Activated CD8-positive, alpha-beta memory T cell treated with anti-CD3 and anti-CD28 coated beads for 36 hours (primary cell): ENCODE results near the gene MYD88. TPM values are rescaled to one million over a fixed set of nuclear protein-coding genes. Genes with fewer than 3 reads are reported as not detected.
"Not testable (repeated sequence)": the region's sequence is repeated elsewhere in the genome, so short reads cannot be mapped to it uniquely, and the experiment has no call there.

Experiments
- CTCF ChIA-PET: fragments of 350-600 bp; sonication (Branson Sonifier 250); formaldehyde crosslinking; loops from one replicate; lab custom pipeline; 2021; ENCODE audit warnings: antibody characterized with exemption; lab: Charles Lee
- POLR2A ChIA-PET: fragments of 350-600 bp; sonication (Branson Sonifier 250); formaldehyde crosslinking; loops from one replicate; lab custom pipeline; 2021; ENCODE audit warnings: antibody characterized with exemption; lab: Charles Lee
- total RNA-seq, 2 experiments: library from RNA; stranded (reverse); gene quantifications; one replicate each; pipeline ENCODE4 v1.2.3, GENCODE V29; 2021

Gene MYD88
- total RNA-seq, 2 experiments from 2014 or later = 34.2 to 34.5 TPM

DNA sequence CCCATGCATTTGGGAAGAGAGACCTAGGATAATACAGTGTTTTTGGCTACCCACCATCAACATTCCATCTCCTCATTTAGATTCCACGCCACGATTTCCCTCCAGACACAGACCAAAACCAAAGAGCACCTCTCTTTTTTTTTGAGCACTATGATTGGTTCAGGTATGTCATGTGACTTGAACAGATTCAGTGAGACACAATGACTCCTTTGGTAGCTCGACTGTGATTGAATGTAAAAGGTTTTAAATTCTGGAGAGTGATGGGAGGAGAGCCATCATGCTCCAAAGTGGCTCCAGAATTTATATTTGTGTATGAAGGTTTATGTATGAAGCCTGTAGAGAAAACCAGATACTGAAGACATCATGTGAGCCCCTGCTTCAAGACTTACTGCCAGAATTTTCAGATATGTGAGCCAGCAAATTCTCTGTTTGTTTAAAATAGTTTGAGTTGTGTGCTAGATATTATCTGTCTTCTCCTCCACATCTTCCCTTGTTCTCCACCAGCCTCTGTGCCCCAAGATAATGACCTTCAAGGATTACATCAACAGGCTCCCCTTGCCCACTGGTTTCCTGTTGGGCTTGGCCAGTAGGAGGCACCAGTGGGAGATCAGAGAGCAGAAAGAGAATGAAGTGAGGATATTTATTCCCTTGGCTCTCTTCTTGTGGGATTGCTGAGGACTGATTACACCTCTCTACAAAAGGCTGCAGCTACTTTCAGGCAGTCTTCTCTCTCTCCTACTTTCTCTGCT, 12.5 kb downstream of the MYD88 start:
- ChIA-PET CTCF (interaction anchor here (0.7 kb wide), 1 partner anchor 1260 kb away, joined by 3 read pairs; no protein-coding TSS in a partner anchor), POLR2A (no interaction called here)

DNA sequence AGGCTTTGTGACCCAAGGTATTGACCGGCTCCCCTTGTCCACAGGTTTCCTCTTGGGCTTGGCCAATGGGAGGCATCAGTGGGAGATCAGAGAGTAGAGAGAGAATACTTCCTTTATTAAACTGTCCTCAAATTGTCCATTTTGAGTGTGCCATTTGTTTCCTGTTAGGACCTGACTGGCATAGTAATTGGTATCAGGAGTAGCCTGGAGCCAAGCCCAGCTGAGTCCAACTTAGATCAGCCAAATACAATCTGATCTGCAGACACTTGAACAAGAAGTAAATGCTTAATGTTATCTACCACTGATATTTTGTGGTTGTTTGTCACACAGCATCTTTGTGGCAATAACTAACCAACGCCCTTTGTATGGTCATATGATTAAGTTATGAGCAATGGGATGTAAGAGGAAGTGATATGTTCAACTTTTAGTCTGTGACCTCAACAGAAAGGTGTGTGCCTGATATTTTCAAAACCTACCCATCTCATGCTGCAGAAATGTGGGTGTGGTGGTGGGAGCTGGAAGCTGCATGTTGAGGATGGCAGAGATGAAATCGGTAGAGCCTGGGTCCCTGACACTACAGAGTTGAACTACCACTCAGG, 13.3 kb downstream of the MYD88 start:
- POLR2A ChIA-PET = no interaction called here
- CTCF ChIA-PET = no interaction called here

DNA sequence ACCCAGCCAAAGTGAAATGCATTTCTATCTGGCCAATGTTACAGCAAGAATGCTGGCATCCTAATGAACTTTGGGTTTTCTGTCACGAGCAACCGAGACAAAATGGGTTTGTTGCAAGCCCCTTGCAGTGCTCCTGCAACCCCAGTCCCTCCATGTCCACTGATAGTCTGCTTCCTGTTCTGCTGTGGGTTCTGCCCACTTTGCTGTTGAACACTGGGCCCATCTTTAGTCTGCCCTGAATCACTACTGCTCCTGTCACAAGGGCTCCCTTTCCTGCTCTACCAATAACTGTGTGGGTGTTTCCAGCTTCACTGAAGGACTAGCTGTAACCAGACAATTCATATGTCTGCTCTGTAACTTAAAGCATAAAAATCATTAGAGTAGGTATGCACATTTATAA, 14.1 kb downstream of the MYD88 start:
- ChIA-PET CTCF (interaction anchor here (2.6 kb wide), 1 partner anchor 12 kb away, joined by 8 read pairs; the partner anchor contains the start of gene OXSR1), POLR2A (interaction anchor here (0.6 to 2.8 kb wide), 2 partner anchors 11 to 12 kb away, joined by 3 to 12 read pairs; partner anchors contain the start of gene OXSR1)

DNA sequence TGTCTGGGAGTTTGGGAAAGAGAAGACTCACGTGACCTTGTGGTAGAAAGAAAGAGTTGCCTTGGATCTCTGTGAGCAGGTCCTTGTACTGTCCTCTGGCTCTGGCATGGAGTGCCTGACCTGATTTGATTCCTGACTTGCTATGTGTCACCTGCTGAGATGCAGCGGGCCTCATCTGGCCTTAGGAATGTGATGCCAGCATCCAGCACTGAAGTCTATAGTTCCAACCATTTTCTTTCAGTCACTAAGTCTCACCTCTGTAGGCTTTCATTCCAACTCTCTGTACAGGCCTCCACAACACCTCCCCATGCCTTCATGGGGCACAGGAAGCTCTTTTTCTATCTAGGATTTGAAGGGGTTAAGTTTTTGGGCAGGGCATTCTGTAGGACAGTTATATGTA, 14.8 kb downstream of the MYD88 start:
- CTCF ChIA-PET = interaction anchor here (1.3 to 2.6 kb wide), 2 partner anchors 12 to 14 kb away, joined by 3 to 8 read pairs; partner anchors contain the start of gene OXSR1

DNA sequence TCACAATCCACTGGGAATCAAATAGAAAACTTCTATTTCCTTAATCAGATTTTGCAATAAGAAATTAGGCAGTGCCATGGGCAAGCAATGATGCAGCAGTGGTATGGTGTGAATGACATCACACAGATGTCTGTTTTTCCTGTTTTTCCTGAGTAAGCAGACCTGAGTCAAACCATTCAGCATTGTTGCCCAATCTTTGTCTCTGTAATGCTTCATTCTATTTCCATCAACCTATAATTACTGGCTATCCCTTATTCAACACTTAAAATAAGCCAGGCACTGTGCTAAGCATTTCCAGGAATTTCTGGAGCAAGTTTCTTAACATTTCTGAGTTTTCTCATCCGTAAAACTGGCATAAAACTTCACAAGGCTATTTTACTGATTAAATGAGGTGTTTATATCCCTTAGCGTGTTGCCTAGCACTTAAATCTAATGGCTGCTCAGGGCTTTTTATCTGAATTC, 15.6 kb downstream of the MYD88 start:
- ChIA-PET CTCF (interaction anchor here (0.5 to 2.6 kb wide), 4 partner anchors 8 to 272 kb away, joined by 3 to 8 read pairs (median 3); partner anchors contain the start of gene OXSR1), POLR2A (interaction anchor here (2.8 kb wide), 1 partner anchor 11 kb away, joined by 12 read pairs; the partner anchor contains the start of gene OXSR1)

More for the DNA sequence above, 14.8 kb downstream of the MYD88 start:
- POLR2A ChIA-PET = interaction anchor here (2.8 kb wide), 1 partner anchor 12 kb away, joined by 12 read pairs; the partner anchor contains the start of gene OXSR1

DNA sequence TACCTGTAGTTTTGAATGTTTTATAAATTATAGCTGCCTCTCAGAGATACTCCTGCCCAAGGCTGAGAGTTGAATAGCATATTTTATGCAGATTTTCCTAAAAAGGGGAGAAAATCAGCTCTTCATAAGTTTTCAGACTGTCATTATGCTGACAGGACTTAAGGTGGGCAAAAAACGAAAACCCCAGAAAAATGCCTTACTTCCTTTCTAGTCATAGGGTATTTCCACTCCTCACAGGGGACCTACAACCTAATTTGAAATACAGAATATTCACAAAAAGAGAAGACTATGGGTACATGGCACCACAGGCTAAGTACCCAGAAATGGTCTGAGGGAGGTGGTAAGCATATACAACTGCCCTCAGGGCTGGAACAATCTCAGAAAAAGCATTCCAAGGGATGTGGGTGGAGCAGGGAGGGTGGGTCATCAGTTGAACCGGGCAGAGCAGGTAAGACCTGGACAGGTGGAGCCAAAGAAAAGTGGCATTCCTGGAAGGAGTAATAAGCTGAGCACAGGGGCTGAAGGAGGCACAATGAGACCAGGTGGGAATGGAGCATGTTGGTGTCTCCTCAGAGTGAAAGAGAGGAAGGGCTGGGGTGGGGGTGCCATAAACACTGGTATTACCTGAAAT, 16.3 kb downstream of the MYD88 start:
- ChIA-PET CTCF (interaction anchor here (1.3 to 2.6 kb wide), 3 partner anchors 8 to 16 kb away, joined by 3 to 8 read pairs (median 3); partner anchors contain the start of gene OXSR1), POLR2A (interaction anchor here (2.8 kb wide), 1 partner anchor 10 kb away, joined by 12 read pairs; the partner anchor contains the start of gene OXSR1)

DNA sequence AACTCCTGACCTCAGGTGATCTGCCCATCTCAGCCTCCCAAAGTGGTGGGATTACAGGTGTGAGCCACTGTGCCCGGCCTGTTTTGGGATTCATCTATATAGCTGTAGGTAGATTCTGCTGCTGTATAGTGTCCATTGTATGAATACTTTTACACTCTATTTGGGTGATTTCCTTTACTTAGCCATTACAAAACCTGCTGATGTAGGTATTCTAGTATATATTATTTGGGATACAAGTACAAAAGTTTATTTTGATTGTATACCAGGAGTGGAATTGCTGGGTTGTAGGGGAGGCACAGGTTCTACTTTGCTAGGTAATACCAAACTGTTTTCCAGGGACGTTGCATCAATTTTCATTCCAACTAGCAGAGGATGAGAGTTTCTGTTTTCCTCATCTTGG, 17.4 kb downstream of the MYD88 start:
- ChIA-PET CTCF (interaction anchor here (0.7 kb wide), 1 partner anchor 200 kb away, joined by 3 read pairs; no protein-coding TSS in a partner anchor), POLR2A (interaction anchor here (0.6 to 1.0 kb wide), 2 partner anchors 8 to 300 kb away, joined by 3 read pairs; no protein-coding TSS in a partner anchor)

DNA sequence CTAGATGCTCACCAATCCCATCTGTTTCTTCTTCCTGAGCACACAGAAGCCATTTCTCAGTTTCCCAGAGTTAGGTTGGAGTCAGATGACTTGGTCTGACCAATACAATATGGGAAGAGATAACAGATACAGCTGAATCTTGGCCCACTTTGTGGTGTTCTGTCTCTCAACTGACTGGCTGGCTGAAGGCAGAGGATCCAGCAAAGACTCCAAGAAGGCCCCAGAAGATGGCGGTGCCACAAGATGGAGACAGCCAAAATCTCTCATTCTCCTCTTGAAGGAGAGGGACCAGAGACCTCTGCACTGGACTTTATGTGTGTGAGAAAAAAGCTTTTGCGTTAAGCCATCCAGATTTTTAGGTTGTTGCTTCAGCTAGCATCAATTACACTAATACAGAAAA, 18.7 kb downstream of the MYD88 start:
- CTCF ChIA-PET = no interaction called here
- POLR2A ChIA-PET = no interaction called here

DNA sequence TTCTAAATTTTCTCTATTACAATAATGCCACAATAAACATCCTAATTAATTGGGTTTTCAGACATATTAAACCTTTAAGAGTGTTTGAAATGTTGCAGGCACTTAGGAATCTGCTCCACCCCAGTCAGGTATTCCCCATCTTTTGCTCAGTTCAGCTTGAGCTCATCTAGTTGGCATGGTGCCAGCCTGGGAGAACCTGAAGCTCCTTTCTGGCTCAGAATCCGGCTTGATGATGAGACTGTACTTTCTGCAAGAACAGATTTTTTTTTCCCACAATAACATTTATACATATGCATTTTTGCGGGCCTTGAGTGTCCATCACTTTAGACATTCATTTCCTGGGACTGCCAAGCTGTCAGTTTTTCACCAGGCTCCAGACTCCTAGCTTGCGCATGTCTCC, 19.1 kb downstream of the MYD88 start:
- POLR2A ChIA-PET = no interaction called here

DNA sequence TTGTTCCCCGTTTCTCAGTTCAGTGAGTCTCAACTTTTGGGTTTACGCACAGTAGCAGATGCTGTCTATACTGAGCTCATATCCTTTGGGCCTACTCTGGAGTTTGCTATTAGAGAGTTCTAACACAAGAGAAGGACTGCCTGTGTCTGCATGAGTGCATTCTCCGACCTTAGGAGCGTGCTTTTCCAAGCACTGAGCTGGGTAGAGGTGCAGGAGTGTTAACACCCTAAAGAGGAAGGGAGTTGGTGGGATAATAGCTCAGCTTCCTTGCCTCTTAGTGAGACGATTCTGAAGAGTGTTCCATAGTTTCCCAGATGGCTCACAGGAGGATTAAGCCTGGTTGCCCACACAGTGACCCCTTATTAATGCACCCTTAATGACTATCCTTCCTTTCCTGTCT, 20.0 kb downstream of the MYD88 start:
- ChIA-PET POLR2A (no interaction called here), CTCF (interaction anchor here (1.0 kb wide), 1 partner anchor 22 kb away, joined by 4 read pairs; the partner anchor contains the start of gene ACAA1)

More for the DNA sequence above, 19.1 kb downstream of the MYD88 start:
- CTCF ChIA-PET = interaction anchor here (1.0 kb wide), 1 partner anchor 21 kb away, joined by 4 read pairs; the partner anchor contains the start of gene ACAA1

DNA sequence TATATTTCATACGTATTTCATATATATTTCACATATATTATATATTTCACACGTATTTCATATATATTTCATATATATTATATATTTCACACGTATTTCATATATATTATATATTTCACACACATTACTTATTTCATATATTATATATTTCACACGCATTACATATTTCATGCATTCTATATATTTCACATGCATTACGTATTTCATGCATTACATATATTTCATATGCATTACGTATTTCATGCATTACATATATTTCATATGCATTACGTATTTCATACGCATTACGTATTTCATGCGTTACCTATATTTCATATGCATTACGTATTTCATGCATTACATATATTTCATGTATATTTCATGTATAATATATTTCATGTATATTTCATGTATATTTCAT, 22.2 kb downstream of the MYD88 start:
- POLR2A ChIA-PET, CTCF ChIA-PET: not testable (repeated sequence)

DNA sequence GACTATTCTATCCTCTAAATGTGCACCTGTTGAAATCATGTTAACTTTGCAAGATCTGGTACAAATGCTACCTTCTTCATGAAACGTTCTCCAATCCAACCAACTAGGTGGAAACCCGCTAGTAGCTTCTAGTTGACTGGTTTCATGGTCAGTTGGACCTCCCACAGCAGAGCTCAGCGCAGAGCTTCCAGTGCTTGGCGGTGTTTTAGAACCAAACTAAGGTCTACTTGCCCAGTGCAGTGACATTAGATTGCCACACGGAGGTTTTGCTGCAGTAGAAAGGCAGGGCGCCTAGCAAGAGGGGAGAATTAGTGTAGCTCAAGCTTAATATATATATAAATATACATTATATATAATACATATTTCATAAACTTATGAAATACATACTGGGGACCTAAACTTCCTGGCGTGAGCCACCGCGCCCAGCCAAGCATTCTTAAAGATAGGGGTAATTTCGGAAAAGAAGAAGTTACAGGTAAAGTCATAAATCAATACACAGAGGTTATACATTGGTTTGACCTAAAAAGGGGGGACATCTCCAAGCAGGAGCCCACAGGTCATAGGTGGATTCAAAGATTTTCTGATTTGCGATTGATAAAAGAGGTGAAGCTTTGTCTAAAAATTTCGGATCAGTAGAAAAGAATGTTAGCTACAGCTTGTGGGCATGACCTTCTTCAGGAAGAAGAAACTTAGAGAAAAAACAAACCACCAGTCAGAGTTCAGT, 24.8 kb downstream of the MYD88 start:
- ChIA-PET POLR2A (interaction anchor here (0.6 to 5.2 kb wide), 3 partner anchors 11 to 184 kb away, joined by 3 to 86 read pairs (median 3); partner anchors contain the start of genes ACAA1, MYD88 and XYLB), CTCF (interaction anchor here (1.3 to 2.0 kb wide), 2 partner anchors 26 to 62 kb away, joined by 4 to 13 read pairs; partner anchors contain the start of genes ACAA1 and MYD88)

DNA sequence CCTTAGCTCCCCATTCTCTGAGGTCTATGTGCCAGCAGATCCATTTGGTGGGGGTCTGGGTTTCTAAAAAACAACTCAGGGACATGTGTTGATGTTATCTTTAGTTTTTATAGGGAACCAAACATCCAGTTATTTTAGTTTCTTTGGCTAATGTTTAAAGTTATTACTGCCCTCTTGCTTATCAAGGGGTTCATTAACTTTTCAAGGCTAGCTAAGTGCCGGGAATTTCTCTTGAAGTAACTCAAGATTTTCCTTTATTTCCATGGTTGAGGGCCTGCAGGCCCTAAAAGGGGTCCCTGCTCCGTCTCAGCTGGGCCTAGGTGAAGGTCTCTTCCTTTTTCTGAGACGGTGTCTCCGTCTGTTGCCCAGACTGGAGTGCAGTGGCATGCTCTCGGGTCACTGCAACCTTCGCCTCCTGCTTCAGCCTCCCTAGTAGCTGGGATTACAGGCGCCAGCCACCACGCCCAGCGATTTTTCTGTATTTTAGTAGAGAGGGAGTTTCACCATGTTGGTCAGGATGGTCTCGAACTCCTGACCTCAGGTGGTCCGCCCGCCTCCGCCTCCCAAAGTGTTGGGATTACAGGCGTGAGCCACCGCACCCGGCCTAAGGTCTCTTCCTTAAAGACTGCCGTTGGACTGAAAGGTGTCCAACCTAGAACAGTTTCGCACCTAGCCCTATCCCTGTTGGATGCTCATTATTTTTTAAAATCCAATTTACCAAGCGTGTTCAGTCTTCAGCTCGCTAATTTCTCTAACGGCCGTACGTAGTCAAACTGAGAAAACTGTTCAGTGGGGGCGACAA, 25.6 kb downstream of the MYD88 start:
- ChIA-PET POLR2A (interaction anchor here (0.6 to 5.2 kb wide), 9 partner anchors 8 to 1211 kb away, joined by 3 to 86 read pairs (median 4); partner anchors contain the start of genes ACAA1, GORASP1, MYD88 and TTC21A), CTCF (interaction anchor here (1.3 to 2.0 kb wide), 5 partner anchors 10 to 61 kb away, joined by 4 to 13 read pairs (median 6); partner anchors contain the start of genes ACAA1 and MYD88)

DNA sequence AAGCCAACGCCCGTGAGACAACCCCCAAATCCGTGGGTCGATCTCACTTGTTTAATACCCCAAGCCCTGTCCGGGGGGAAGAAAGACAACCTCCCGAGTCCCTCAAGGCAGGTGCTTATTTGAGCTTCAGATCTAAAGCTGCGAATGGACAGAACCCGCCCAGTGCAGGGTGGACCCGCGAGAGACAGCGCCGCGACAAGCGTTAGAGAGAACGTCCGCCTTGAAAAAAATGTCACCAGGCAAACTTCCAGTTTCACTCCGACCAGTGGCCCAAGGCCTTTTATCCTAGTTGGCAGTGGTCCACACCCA, 26.1 kb downstream of the MYD88 start:
- POLR2A ChIA-PET = interaction anchor here (0.6 to 5.2 kb wide), 12 partner anchors 9 to 1211 kb away, joined by 3 to 86 read pairs (median 4); partner anchors contain the start of genes ACAA1, DLEC1, GORASP1 and MYD88
- CTCF ChIA-PET = interaction anchor here (1.3 to 2.0 kb wide), 5 partner anchors 11 to 61 kb away, joined by 4 to 13 read pairs (median 6); partner anchors contain the start of genes ACAA1 and MYD88

DNA sequence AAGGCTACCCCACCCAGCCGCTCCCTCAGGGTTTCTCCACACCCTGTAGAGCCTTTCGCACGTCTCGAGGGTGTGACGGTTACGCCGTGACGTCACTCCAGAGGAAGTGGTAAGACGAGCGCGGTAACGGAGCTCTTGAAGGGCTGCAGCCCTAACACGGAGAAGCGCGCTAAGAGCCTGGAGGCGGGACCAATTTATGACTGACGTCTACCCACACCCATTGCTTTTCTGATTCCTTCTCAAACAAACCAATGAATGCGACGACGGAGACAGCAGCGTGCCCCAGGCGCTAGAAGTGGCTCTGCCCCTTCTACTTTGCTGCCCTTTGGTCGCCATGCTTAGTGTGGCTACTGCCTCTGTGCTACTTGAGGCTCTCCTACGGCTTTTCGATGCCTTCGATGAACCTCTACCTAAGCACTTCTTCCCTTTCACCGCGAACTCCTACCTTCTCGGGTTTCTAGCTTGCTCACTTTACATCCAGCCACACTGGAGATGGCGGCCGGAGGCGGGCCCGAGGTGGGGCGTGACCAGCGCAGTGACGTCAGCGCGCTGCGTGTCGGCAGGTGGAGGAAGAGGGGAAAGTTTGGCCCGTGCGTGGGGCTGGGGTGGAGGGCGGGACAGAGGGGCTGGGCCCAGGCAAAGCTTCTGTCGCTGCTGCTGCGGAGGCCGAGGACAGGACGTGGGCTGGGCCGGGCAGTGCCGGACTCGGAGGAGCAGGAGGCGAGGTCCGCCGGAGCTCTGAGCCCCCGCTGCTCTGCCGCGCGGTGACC, 26.7 kb downstream of the MYD88 start, which contains the start of gene OXSR1:
Gene OXSR1 (plus strand): TSS at position 586 of the 770 bp plus-strand sequence. CDS start 340 bp downstream, outside the sequence.
- ChIA-PET POLR2A (interaction anchor here (0.6 to 5.2 kb wide), 11 partner anchors 9 to 982 kb away, joined by 3 to 86 read pairs (median 4); partner anchors contain the start of genes ACAA1, DLEC1, GORASP1 and MYD88), CTCF (interaction anchor here (0.8 to 2.0 kb wide), 9 partner anchors 11 to 315 kb away, joined by 3 to 13 read pairs (median 4); partner anchors contain the start of genes ACAA1 and MYD88)
